ENCODE results near the gene SLC22A2. TPM values are rescaled to one million over a fixed set of nuclear protein-coding genes. Genes with fewer than 3 reads are reported as not detected.

The SLC22A2 gene
- total RNA-seq, 3 donors from 2014 or later = 0.16 TPM; not detected in 2

GRCh38 chr6:160277546-160277945 lies 18.9 kb upstream of the SLC22A2 start:
- TF ChIP-seq CTCF (IDR thresholded peaks at IDR 0.05) = no peak
- Histone ChIP-seq H3K4me3 (no peak overlapping the region), H3K4me1 (ENCODE audit: low read depth) (peaks cover 7% of the 10 kb centered on the region), H3K36me3 (ENCODE audit: low read depth) (no peaks in the 10 kb centered on the region), H3K9me3 (no peaks in the 10 kb centered on the region)
- no peak for DNase-seq
- intact Hi-C loops (cut with DNase I, micrococcal nuclease) = no loop called here
- no peak for ATAC-seq

GRCh38 chr6:160277144-160277543 lies 18.5 kb upstream of the SLC22A2 start:
- Histone ChIP-seq H3K9me3 (no peaks in the 10 kb centered on the region), H3K4me1 (ENCODE audit: low read depth) (peaks cover 7% of the 10 kb centered on the region), H3K36me3 (ENCODE audit: low read depth) (no peaks in the 10 kb centered on the region), H3K4me3 (no peak overlapping the region)
- ATAC-seq (no peak), DNase-seq (no peak)
- TF ChIP-seq CTCF (IDR thresholded peaks at IDR 0.05) = no peak
- intact Hi-C loops (cut with DNase I, micrococcal nuclease) = no loop called here

- Histone ChIP-seq H3K4me3 (no peak overlapping the region), H3K36me3 (ENCODE audit: low read depth) (no peaks in the 10 kb centered on the region), H3K4me1 (ENCODE audit: low read depth) (peaks cover 7% of the 10 kb centered on the region), H3K9me3 (no peaks in the 10 kb centered on the region)
- DNase-seq (no peak), ATAC-seq (no peak)
- no peak for TF ChIP-seq CTCF (IDR thresholded peaks at IDR 0.05)
- intact Hi-C loops (cut with DNase I, micrococcal nuclease) = no loop called here
Observed at GRCh38 chr6:160276126-160276525, 17.5 kb upstream of the SLC22A2 start.

- H3K36me3 ChIP-seq (ENCODE audit: low read depth) = no peaks in the 10 kb centered on the region
- no peak overlapping the region for H3K4me3 ChIP-seq
- intact Hi-C loops (cut with DNase I, micrococcal nuclease) = no loop called here
- H3K4me1 ChIP-seq (ENCODE audit: low read depth) = peaks cover 7% of the 10 kb centered on the region
- TF ChIP-seq CTCF (IDR thresholded peaks at IDR 0.05) = no peak
- ATAC-seq (no peak), DNase-seq (no peak)
- H3K9me3 ChIP-seq = no peaks in the 10 kb centered on the region
Observed at GRCh38 chr6:160275511-160276003, 16.9 kb upstream of the SLC22A2 start.

GRCh38 chr6:160274871-160275510 lies 16.4 kb upstream of the SLC22A2 start:
- no peaks in the 10 kb centered on the region for H3K36me3 ChIP-seq (ENCODE audit: low read depth)
- TF ChIP-seq CTCF (IDR thresholded peaks at IDR 0.05) = no peak
- no peak for ATAC-seq
- no peak for DNase-seq
- intact Hi-C loops (cut with DNase I, micrococcal nuclease) = no loop called here
- H3K4me3 ChIP-seq = no peak overlapping the region
- peaks cover 7% of the 10 kb centered on the region for H3K4me1 ChIP-seq (ENCODE audit: low read depth)
- H3K9me3 ChIP-seq = no peaks in the 10 kb centered on the region
